Fibroblast of lung (primary cell): ENCODE data around the gene CYB561D2. TPM values are rescaled to one million over a fixed set of nuclear protein-coding genes. Genes with fewer than 3 reads are reported as not detected.

Experiments
- DNase-seq, 2 donors: peaks; one replicate each; pipeline versions ENCODE4 v3.0.0 to v3.0.0-alpha.2; 2010; ENCODE audit warnings: low read depth in 2 of 2
- H2AFZ ChIP-seq: 2 replicates; pipeline ENCODE4 v1.5.1; 2012; ENCODE audit warnings: low read length, control low read depth, inconsistent platforms
- H3K27ac ChIP-seq: 2 replicates; pipeline ENCODE4 v1.5.1; 2011; ENCODE audit warnings: low read length, control low read depth; ENCODE audit not compliant: insufficient read depth
- H3K27me3 ChIP-seq: 2 replicates; pipeline ENCODE4 v1.5.1; 2011; ENCODE audit warnings: mild to moderate bottlenecking, low read length; ENCODE audit not compliant: control insufficient read depth, insufficient read depth
- H3K36me3 ChIP-seq: 2 replicates; pipeline ENCODE4 v1.5.1; 2011; ENCODE audit warnings: low read length; ENCODE audit not compliant: control insufficient read depth, insufficient read depth
- H3K4me1 ChIP-seq: 2 replicates; pipeline ENCODE4 v1.5.1; 2011; ENCODE audit warnings: low read length; ENCODE audit not compliant: control insufficient read depth, insufficient read depth; ENCODE audit errors: extremely low read depth
- H3K4me2 ChIP-seq: 2 replicates; pipeline ENCODE4 v1.5.1; 2011; ENCODE audit warnings: low read length, control low read depth; ENCODE audit not compliant: insufficient read depth; ENCODE audit errors: extremely low read depth
- H3K4me3 ChIP-seq, 4 experiments: fragments of 200-600 bp in 1 of 4; sonication (generic) in 1 of 4; replicated peaks in 1 of 4; 2 replicates each; pipeline ENCODE4 v1.5.1; 2011 to 2016; ENCODE audit warnings: low read length in 4 of 4, low read depth in 3 of 4, mild to moderate bottlenecking in 3 of 4, control low read depth in 2 of 4, inconsistent platforms in 1 of 4, mixed read lengths in 1 of 4; ENCODE audit not compliant: insufficient read depth in 1 of 4; ENCODE audit errors: control extremely low read depth in 1 of 4
- H3K79me2 ChIP-seq: 2 replicates; pipeline ENCODE4 v1.5.1; 2012; ENCODE audit warnings: mild to moderate bottlenecking, low read length, inconsistent platforms; ENCODE audit not compliant: control insufficient read depth, insufficient read depth
- H3K9ac ChIP-seq: 2 replicates; pipeline ENCODE4 v1.5.1; 2011; ENCODE audit warnings: mild to moderate bottlenecking, low read length, control low read depth; ENCODE audit not compliant: insufficient read depth
- H3K9me3 ChIP-seq: 2 replicates; pipeline ENCODE4 v1.5.1; 2012; ENCODE audit warnings: low read depth, low read length; ENCODE audit not compliant: control insufficient read depth, insufficient read depth
- H4K20me1 ChIP-seq: 2 replicates; pipeline ENCODE4 v1.5.1; 2011; ENCODE audit warnings: low read length; ENCODE audit not compliant: control insufficient read depth, insufficient read depth; ENCODE audit errors: extremely low read depth
- CTCF ChIP-seq, 2 donors: IDR thresholded peaks in 1 of 2; conservative IDR thresholded peaks in 1 of 2; 1 replicate in 1 of 2; 2 replicates in 1 of 2; pipeline ENCODE4 v1.5.1; 2011 to 2012; ENCODE audit warnings: low read length in 2 of 2, control low read depth in 1 of 2, inconsistent platforms in 1 of 2, low read depth in 1 of 2, mild to moderate bottlenecking in 1 of 2
- EZH2 ChIP-seq: IDR thresholded peaks from 2 replicates; pipeline ENCODE4 v1.5.1; 2012; ENCODE audit warnings: low read length, control low read depth, mild to moderate bottlenecking; ENCODE audit errors: missing control alignments
- polyA plus RNA-seq, 2 donors: library from polyadenylated mRNA; depleted of rRNA in 1 of 2; stranded (reverse) in 1 of 2; unstranded in 1 of 2; fragments of >200 nt; gene quantifications; 2 replicates each; pipeline ENCODE4 v1.2.1, GENCODE V29; 2011 to 2012; ENCODE audit warnings: missing spikeins in 1 of 2
- total RNA-seq: library from RNA; depleted of rRNA; stranded (reverse); fragments of >200 nt; gene quantifications from 2 replicates; pipeline ENCODE4 v1.2.1, GENCODE V29; 2014

Gene CYB561D2
- total and polyA plus RNA-seq, 2 donors (not counting 1 experiment from before 2014, with no cell fraction given), result 16.4 to 28.6 TPM

- H3K4me2 ChIP-seq, result no peak overlapping the region
- DNase-seq, result peak; percentile 57 to 65
- no peak overlapping the region for H3K4me3 ChIP-seq
- no peak overlapping the region for H3K27ac ChIP-seq
- H3K36me3 ChIP-seq, result no peaks in the 10 kb centered on the region
- no peaks in the 10 kb centered on the region for H3K27me3 ChIP-seq
- H3K79me2 ChIP-seq, result peaks cover 12% of the 10 kb centered on the region
- TF ChIP-seq EZH2, result no peak
- peak; percentile 54 to 64 for TF ChIP-seq CTCF (conservative IDR thresholded peaks at IDR 0.05 in 1 of 2, IDR thresholded peaks at IDR 0.05 in 1 of 2; ENCODE audit: low read depth in 1 of 2, low read length in 2 of 2)
- no peak overlapping the region for H3K9ac ChIP-seq
- no peaks in the 10 kb centered on the region for H3K9me3 ChIP-seq
- no peaks in the 10 kb centered on the region for H4K20me1 ChIP-seq
- H2AFZ ChIP-seq, result no peak overlapping the region
- peaks cover 11% of the 10 kb centered on the region for H3K4me1 ChIP-seq
These were observed 3.4 kb upstream of the CYB561D2 start for GRCh38 chr3:50347187-50347813.

GRCh38 chr3:50350213-50350526 lies 492 bp upstream of the CYB561D2 start:
- Histone ChIP-seq H3K27me3 (no peaks in the 10 kb centered on the region), H3K9ac (peak overlapping the region; percentile 61), H3K4me2 (peak overlapping the region; percentile 95), H2AFZ (peak overlapping the region; percentile 80), H3K9me3 (no peaks in the 10 kb centered on the region), H3K79me2 (peaks cover 19% of the 10 kb centered on the region), H3K4me3 (peak overlapping the region; percentile 72 to 87 (median 74)), H3K27ac (peak overlapping the region; percentile 75), H3K4me1 (peaks cover 11% of the 10 kb centered on the region), H3K36me3 (peaks cover 17% of the 10 kb centered on the region), H4K20me1 (no peaks in the 10 kb centered on the region)
- no peak for DNase-seq
- TF ChIP-seq CTCF (conservative IDR thresholded peaks at IDR 0.05 in 1 of 2, IDR thresholded peaks at IDR 0.05 in 1 of 2; ENCODE audit: low read depth in 1 of 2, low read length in 2 of 2), result no peak
- TF ChIP-seq EZH2, result no peak

GRCh38 chr3:50351323-50351697 lies 648 bp downstream of the CYB561D2 start:
- peaks cover 12% of the 10 kb centered on the region for H3K4me1 ChIP-seq
- no peak for DNase-seq
- peak overlapping the region; percentile 40 for H2AFZ ChIP-seq
- no peaks in the 10 kb centered on the region for H3K27me3 ChIP-seq
- H3K9ac ChIP-seq, result no peak overlapping the region
- H3K9me3 ChIP-seq, result no peaks in the 10 kb centered on the region
- peaks cover 30% of the 10 kb centered on the region for H3K79me2 ChIP-seq
- peaks cover 19% of the 10 kb centered on the region for H3K36me3 ChIP-seq
- no peaks in the 10 kb centered on the region for H4K20me1 ChIP-seq
- no peak for TF ChIP-seq EZH2
- no peak for TF ChIP-seq CTCF (conservative IDR thresholded peaks at IDR 0.05 in 1 of 2, IDR thresholded peaks at IDR 0.05 in 1 of 2; ENCODE audit: low read depth in 1 of 2, low read length in 2 of 2)
- H3K27ac ChIP-seq, result peak overlapping the region; percentile 75
- H3K4me2 ChIP-seq, result peak overlapping the region; percentile 95
- peak overlapping the region; percentile 72 to 87 (median 74) for H3K4me3 ChIP-seq
